Measurements from ENCODE around the gene PRDM16.

Gene PRDM16

DNA sequence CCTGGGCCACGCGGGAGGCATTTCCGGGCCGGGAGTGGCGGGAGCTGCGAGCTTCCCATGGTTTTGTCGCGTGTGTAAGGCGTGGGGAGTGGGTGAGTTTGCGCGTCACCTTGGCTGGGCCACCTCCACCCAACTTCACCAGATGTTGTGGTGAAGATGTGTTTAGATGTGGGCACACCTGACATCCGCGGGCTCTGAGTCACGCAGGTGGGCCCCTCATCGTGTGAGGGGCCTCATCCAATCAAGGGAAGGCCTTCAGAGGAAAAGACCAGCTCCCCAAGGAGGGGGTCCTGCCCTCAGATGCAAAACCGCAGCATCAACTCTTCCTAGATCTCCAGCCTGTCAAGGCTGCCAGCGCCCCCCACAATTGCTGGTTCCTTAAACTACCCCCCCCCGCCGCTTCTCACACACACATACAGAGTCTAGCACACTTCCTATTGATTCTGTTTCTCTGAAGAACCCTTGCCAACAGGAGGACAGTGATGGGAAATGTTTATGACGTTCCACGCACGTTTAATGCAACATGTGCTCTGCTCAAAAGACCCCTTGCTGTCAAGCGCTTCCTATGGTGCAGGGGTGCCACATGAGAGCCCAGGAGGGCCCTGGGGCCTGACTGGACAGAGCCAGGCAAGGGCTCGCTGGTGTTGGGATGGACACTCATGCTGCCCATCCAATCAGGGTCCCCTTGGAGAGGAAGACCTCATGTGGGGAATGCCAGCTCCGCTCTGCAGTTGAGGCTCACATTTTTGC, 35.8 kb upstream of the PRDM16 start:
- DNase-seq = peak; percentile 62

- no peak for DNase-seq
Observed at GRCh38 chr1:3033790-3034090, 35.3 kb upstream of the PRDM16 start.

- DNase-seq = no peak
Observed at GRCh38 chr1:3034162-3034561, 34.8 kb upstream of the PRDM16 start.

DNA sequence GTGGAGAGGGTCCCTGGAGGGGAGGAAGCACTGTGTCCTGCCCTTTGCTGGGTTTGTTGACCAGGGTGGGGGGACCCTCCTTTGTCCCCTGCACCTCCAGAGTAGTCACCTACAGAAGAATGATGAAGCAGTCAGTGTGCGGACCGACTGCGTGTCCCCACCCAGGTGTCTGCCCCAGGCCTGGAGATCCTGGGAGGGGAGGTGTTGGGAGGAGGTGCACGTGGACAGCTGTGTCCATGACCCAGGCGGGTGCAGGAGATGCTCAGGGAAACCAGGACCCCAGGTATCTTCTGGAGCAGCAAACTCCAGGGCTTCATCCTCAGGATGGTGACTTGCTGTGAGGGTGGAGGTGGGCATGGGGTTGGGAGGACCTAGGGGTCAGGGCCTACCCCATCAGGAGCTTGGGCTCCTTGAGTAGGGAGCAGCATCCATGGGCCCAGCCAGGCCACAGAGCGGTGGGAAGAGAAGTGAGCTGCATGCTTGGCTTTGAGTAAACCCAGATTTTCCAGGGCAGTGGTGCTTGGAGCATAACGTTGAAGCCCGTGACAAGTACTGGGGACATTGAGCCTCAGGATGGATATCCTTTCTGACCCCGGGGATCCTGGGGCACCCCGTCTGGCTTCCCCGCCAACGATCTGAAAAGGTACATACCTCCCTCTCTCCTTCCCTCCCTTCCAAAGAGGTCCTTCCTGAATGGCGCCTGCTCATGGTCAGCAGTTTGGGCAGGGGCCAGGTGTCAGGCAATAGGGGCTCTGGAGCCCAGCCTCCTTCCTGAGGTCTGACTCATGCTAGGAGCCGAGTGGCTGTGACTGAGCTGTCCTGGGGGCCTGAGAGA, 34.1 kb upstream of the PRDM16 start:
- no peak for DNase-seq

DNA sequence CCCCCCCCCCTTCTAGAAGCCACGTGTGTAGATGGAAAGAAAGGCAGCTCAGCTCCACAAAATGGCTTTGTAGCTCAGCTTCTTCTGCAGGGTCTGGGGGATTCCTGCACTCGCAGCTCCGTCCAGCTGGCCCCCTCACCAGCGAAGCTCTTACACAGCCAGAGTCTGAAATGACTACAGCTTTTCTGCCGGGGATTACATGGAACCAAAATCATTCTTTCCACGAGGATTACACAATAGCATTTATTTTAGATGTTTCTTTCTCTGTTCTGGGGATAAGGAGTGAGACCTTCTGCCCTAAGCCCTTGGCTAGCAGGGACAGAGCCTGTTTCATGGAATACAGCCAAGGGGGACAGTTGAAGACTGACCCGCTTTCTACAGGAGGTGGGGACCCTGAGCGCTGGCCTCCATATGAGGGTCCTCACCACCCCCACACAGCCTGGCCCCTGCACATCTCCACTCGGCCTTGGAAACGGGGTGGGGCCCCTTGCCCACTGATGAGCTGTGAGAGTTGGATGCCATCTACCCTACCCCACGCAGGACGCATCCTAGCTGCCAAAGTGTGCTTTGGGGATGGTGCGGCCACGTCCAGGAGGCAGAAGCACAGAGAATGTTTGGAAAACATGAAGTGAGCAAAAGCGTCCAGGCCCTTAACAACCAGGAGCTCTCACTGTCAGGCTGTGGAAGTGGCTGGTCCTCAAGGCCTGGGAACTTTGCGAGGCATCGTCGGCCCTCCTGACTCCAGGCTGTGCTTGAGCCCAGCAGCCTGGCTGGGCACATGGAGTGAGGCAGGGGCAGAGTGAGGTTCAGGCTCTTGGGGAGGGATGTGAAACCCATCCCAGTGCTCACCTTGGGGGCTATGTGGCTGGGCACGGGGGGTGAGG, 33.2 kb upstream of the PRDM16 start:
- no peak for DNase-seq

- DNase-seq = no peak
Observed at GRCh38 chr1:3036447-3037280, 32.3 kb upstream of the PRDM16 start.

DNA sequence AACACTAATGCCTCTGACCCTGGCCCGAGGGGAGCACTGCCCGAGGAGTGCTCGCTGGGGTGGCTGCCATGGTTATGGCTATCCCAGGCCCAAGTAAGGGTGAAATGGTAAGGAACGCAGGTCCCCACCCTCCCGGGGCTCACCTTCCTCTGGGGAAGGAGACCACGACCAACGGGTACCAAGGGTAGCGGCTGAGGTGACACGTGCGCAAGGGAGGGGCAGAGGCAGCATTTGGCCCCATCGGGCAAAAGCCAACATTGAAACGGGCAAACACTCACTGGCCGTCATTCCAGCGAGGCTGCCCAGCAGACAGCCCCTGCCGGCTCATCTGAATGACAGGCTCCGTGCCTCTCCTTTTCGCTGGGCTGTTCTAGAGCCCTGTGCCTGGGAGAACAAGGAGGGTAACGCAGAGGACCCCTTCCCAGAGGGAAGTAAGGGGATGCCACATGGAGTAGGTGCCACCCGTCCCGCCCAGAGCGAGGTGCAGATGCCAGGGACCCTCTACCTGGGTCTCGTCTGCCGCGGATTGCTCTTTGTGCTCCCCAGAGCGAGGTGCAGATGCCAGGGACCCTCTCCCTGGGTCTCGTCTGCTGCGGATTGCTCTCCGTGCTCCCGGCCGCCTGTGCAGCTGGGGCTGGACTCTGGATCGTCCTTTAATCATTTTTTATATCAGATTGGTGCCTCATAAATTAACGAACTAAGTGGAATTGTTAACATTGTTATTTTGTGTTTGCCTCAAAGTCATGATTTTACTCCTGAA, 31.5 kb upstream of the PRDM16 start:
- DNase-seq = no peak

DNA sequence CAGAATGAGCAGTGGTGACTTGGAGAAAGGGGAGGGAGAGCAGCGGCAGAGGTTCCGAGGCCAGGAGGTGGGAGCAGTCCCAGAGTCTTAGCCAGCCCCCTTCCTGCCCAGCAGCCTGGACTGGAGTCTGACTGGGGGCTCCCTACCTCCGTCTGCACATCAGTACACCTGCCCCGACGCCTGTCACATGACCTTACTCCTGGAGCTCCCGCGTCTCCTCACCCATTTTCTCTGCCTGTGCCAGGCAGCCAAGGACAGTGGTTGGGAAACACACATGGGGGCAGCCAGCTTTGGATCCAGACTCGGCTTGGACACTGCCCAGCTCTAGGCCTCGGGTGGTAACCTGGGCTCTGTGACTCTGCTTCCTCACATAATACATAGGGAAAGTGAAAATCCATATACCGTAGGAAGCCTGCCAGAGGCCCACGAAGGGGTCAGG, 30.9 kb upstream of the PRDM16 start:
- no peak for DNase-seq

DNA sequence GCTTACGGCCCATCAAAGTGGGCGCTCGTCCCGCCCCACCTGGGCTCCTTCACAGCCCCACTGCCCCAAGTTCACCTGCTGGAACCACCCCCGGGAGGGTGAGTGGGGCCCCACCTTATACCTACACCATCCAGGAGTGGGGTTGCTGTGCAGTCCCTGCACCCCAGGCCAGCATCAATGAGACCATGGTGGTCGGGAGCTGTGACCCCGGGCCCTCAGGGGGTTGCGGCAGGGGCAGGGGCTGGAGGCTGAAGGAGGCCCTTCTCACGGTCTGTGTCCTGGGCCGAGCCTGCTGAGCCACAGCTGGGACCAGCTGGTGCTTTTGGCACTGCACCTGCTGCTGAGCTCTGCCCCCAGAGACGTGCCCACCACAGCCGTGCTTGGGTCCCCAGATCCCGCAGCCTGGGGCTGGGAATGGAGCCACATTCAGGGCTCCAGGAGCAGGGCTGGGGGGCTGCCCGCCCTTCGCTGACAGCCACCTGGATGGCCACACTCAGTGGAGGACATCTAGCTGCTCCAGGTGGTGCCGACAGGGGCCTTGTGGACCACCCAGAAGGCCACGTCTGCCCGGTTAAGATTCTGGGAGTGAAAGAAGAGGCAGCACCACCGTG, 30.3 kb upstream of the PRDM16 start:
- DNase-seq = no peak

DNA sequence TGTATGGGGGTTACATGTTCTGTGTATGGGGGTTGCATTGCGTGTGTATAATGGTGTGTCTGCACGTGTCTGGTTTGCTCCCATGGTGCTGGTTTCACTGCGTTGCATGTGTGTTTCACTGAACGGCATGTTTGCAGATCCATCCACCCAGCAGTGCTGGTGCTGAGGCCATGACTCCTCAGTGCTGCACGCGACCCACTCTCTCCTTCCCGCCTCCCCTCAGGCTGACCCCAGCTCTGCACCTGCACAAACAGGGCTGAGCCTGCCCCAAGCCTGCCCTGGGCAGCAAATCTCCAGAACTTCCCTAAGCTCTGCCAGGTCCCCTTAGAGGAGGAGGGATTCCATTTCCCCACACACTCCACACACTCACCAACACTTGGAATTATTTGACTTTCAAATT, 29.0 kb upstream of the PRDM16 start:
- no peak for DNase-seq

DNA sequence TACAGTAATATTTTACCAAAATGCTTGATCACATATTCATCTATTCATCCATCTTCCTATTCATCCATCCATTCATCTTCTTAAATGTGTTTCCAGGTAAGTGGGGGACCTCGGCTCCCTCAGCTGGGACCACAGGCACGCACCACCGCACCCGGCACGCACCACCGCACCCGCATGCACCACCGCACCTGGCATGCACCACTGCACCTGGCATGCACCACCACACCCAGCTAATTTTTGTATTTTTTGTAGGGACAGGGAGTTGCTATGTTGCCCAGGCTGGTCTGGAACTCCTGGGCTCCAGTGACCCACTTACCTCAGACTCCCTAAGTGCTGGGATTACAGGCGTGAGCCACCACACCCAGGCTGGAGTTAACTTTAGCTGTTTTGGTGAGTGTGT, 26.5 kb upstream of the PRDM16 start:
- DNase-seq = no peak

- no peak for DNase-seq
Observed at GRCh38 chr1:3049164-3049563, 19.8 kb upstream of the PRDM16 start.

DNA sequence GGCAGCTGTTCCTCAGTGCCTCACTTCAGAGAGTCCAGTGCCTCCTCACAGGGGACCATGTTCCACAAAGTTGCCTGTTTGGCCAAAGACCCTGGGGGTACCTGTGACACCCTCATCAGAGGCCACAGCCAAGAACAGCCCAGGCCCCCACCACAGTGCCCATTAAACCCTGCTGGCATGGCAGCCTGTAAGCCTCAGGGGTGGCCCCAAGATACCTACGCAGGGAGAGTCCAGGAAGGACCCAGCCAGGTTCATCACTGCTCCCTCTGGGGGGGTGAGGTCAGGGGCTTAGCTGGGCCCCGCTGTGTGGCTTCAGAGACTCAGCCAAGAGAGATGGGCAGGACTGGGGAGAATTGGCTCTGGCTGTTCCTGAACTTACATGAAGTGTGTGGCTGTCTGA, 19.1 kb upstream of the PRDM16 start:
- DNase-seq = no peak

GRCh38 chr1:3050603-3051002, 18.4 kb upstream of the PRDM16 start:
- DNase-seq = no peak

GRCh38 chr1:3051270-3052268, 17.4 kb upstream of the PRDM16 start:
- DNase-seq = no peak

DNA sequence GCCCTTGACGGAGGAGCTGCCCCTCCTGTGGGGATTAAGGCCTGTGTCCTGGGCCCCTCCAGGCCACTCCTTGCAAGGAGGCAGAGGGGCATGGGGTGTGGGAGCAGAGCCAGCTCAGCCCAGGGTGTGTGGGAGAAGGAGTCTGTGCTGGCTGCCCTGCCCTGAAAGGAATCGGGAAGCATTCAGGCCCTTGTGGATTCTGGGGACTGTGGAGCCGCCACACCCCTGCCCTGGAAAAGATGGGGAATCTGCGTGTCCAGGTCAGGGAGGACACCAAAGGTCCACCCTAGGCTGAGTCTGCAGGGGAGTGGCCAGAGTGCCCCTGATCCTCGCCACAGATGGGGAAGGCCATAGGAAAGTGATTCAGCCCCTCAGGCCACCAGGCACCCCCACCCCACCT, 16.5 kb upstream of the PRDM16 start:
- no peak for DNase-seq

GRCh38 chr1:3053366-3053980, 15.5 kb upstream of the PRDM16 start:
- DNase-seq = no peak

- DNase-seq = no peak
Observed at GRCh38 chr1:3053986-3054385, 15.0 kb upstream of the PRDM16 start.

GRCh38 chr1:3054474-3054873, 14.5 kb upstream of the PRDM16 start:
- no peak for DNase-seq

DNA sequence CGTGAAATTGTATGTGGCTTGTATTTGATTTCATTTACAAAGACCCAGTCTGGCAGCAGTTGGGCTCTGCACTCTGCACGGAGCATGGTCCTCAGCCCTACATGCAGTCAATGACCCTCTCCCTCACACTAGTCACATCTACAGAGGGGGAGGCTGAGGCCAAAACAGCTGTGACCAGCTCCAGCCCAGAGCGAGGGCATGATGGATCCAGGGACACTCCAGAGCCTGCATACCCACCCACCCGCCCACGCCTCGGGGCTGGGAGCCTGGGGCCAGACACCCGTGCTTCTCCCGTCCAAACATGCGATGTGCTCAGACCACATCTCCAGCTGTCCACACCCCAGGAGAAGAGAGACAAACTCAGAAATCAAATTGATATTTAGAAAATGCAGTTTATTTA, 14.0 kb upstream of the PRDM16 start:
- DNase-seq = no peak
